Fibroblast of pulmonary artery (primary cell): ENCODE measurements around the gene ZFAND6.

ENCODE experiments used
- DNase-seq: peaks from one replicate; pipeline ENCODE4 v3.0.0-alpha.2; 2010; ENCODE audit warnings: low read depth
- H3K4me3 ChIP-seq: replicated peaks from 2 replicates; pipeline ENCODE4 v1.5.1; 2011; ENCODE audit warnings: low read depth, mild to moderate bottlenecking, control low read depth, low read length, moderate library complexity
- TF ChIP-seq, protein P1 (sequence below): IDR thresholded peaks from 2 replicates; pipeline ENCODE4 v1.5.1; 2011; ENCODE audit warnings: mild to moderate bottlenecking, control low read depth, low read length, inconsistent platforms; ENCODE audit errors: missing control alignments

The ZFAND6 gene

DNA sequence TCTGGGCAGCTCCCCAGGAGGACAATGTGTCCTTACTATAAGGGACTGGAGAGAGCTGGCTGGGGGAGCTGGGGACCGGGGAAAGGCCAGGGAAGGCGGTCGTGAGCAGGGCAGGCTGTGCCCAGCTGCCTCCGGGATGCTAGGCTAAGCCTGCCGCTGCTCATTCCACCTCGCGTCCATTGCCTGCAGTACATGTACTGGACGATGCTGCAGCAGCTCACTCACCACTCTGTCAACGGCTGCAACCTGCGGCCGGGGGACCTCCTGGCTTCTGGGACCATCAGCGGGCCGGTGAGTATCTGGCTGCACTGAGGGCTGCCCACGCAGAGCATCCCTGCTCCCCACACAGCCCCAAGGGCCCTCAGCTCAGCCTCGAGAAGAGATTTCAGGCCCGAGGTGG lies 120.5 kb downstream of the ZFAND6 start:
- TF ChIP-seq, protein P1, sequence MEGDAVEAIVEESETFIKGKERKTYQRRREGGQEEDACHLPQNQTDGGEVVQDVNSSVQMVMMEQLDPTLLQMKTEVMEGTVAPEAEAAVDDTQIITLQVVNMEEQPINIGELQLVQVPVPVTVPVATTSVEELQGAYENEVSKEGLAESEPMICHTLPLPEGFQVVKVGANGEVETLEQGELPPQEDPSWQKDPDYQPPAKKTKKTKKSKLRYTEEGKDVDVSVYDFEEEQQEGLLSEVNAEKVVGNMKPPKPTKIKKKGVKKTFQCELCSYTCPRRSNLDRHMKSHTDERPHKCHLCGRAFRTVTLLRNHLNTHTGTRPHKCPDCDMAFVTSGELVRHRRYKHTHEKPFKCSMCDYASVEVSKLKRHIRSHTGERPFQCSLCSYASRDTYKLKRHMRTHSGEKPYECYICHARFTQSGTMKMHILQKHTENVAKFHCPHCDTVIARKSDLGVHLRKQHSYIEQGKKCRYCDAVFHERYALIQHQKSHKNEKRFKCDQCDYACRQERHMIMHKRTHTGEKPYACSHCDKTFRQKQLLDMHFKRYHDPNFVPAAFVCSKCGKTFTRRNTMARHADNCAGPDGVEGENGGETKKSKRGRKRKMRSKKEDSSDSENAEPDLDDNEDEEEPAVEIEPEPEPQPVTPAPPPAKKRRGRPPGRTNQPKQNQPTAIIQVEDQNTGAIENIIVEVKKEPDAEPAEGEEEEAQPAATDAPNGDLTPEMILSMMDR: no peak
- DNase-seq: no peak
- no peak overlapping the region for H3K4me3 ChIP-seq

DNA sequence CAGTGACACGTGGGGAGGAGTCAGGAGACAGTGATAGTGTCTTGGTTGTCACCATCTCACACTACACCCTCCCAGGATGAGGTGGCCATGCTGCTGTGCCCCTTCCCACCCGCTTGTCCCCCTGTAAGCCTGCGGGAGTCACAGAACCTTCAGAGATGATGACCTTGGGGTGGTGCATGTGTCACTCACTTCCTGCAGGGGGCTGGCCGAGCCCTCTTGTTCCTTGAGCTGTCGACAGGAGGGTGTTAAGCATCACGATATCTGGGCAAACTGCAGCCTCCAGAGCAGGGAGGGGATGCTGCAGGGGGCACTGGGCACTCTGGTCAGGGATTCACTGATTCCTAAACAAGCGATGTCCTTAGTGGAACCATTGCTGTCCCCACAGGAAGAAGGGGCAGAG lies 121.0 kb downstream of the ZFAND6 start:
- TF ChIP-seq, protein P1: no peak
- H3K4me3 ChIP-seq: no peak overlapping the region

DNA sequence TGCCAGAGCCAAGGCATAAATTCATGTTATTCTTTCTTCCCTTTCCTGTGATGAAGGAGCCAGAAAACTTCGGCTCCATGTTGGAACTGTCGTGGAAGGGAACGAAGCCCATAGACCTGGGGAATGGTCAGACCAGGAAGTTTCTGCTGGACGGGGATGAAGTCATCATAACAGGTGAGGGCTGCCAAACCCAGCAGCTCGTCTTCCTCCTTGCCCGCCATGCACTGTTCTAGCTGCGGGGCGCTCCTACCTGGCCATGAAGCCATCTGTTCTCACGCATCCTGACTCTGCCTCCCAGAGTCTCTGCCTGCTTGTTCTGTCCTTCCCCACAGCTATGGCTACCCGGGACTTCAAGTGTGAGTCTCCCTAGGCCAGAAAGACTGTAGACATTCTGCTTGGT lies 121.5 kb downstream of the ZFAND6 start:
- DNase-seq: no peak
- TF ChIP-seq, protein P1: no peak
- no peak overlapping the region for H3K4me3 ChIP-seq

More for the DNA sequence above, 121.0 kb downstream of the ZFAND6 start:
- no peak for DNase-seq

DNA sequence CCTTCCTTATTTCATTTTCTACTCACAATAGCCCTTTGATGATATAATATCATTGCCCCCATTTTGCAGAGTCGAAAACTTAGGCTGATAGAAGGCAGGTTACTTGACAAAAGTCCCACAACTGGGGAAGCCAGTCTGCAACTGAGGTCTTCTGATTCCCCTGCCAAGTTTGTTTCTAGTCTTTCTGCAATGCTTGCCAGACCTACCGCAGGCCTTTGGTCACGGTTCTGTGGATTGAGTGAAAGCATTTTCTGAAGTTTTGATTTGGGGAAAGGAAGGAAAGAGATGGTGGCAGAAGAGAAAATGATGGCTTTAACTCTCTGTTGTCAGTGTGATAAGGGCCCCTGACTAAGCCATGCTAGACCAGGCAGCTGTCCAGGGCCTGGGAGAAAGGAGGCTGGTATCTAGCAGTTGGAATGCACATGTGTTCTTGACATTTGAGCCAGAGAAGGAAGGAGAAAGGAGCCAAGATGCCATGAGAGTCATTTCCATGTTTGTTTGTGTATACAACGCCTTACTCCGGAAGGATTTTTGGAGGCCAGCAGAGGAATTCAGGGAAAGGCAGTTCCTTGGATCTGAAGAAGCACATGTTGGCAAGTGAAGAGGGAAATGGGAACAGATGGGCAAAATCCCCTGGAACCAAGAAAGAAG lies 123.3 kb downstream of the ZFAND6 start:
- no peak overlapping the region for H3K4me3 ChIP-seq
- TF ChIP-seq, protein P1: no peak
- DNase-seq: peak; percentile 81

DNA sequence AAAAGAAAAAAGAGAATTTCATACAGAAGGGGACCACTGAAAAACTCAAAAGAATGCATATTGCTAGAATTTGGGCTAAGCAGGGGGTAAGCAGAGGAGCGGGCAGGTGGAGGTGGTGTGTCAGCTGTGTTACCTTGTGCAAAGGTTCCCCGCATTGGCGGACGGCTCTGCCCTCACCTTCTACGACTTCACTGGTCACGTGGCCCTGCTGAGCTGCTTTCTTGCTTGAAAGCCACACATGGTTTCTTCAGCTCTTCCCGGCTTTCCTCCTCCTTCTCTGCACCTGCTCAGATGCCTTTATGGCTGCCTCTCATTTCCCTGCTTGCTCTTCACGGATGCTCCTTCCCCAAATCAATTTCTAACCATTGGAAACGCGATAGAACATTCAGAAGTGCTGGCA lies 123.8 kb downstream of the ZFAND6 start:
- DNase-seq: no peak
- H3K4me3 ChIP-seq: no peak overlapping the region
- TF ChIP-seq, protein P1: no peak

DNA sequence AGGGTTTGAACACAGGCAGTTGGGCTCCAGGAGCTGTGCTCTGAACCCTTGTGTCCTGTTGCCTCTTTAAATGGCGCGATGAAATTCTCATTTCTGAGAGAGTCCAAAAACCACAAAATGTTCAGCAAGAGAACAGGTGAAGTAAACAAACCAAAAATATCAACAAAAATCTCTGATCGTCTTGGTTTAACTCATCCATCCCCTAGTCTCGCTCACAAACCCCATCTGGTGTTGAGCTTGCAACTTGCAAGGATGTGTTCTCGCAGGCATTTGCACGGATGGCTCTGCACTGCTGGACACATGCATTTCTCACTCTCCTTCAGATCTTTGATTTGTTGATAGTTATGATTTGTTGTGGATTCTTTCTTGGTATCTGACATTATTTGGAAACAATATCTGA lies 124.4 kb downstream of the ZFAND6 start:
- TF ChIP-seq, protein P1: peak; percentile 20
- DNase-seq: peak; percentile 20
- no peak overlapping the region for H3K4me3 ChIP-seq

DNA sequence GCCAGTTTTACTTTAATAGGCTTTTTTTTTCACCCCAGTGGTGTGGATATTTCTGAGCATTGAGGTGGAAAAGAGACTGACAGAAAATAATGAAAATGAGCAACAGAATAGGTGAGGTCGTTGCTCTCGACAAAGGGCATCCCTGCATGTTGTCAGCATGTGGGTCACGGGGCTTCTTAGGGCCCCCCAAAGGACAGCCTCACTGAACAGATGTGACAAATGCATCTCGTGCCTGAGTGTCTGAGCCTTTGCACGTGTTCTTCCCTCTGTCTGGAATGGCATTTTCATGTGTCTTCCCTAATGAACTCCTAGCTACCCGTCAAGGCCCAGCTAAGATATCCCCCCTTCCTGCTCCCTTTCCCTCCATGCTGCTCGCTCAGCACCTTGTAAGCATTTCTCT lies 125.1 kb downstream of the ZFAND6 start:
- TF ChIP-seq, protein P1: no peak
- DNase-seq: no peak
- H3K4me3 ChIP-seq: no peak overlapping the region
